Endodermal cell (in vitro differentiated cells): ENCODE results near the gene EXOG. TPM values are rescaled to one million over a fixed set of nuclear protein-coding genes. Genes with fewer than 3 reads are reported as not detected.
A peak's percentile ranks its signal among the peaks of the same experiment; 100 is the strongest.

Source experiments
- DNase-seq: peaks from one replicate; pipeline ENCODE4 v3.0.0-alpha.2; 2017
- H3K27ac ChIP-seq: 2 replicates; pipeline ENCODE4 v1.5.1; 2013; ENCODE audit warnings: mild to moderate bottlenecking, low read depth, low read length, moderate library complexity
- H3K27me3 ChIP-seq: 2 replicates; pipeline ENCODE4 v1.6.1; 2013; ENCODE audit warnings: mild to moderate bottlenecking, low read length, moderate library complexity; ENCODE audit not compliant: insufficient read depth, control insufficient read depth, poor library complexity, severe bottlenecking
- H3K36me3 ChIP-seq: 2 replicates; pipeline ENCODE4 v1.7.0; 2013; ENCODE audit warnings: mild to moderate bottlenecking, low read length, moderate library complexity; ENCODE audit not compliant: control insufficient read depth, insufficient read depth
- H3K4me1 ChIP-seq: one replicate; pipeline ENCODE4 v1.7.0; 2013; ENCODE audit warnings: low read length; ENCODE audit not compliant: control insufficient read depth, insufficient read depth
- H3K4me3 ChIP-seq: 2 replicates; pipeline ENCODE4 v1.5.1; 2013; ENCODE audit warnings: mild to moderate bottlenecking, low read length, moderate library complexity
- H3K9ac ChIP-seq: 2 replicates; pipeline ENCODE4 v1.6.1; 2013; ENCODE audit warnings: mild to moderate bottlenecking, low read length, moderate library complexity; ENCODE audit not compliant: poor library complexity, severe bottlenecking; ENCODE audit errors: extremely low read depth
- H3K9me3 ChIP-seq: 2 replicates; pipeline ENCODE4 v1.6.1; 2013; ENCODE audit warnings: mild to moderate bottlenecking, low read length, moderate library complexity; ENCODE audit not compliant: control insufficient read depth
- H3K27ac Mint-ChIP-seq: 2 replicates; pipeline ENCODE4 v1.8.0; 2020; ENCODE audit warnings: mixed read lengths
- H3K27me3 Mint-ChIP-seq: 2 replicates; pipeline ENCODE4 v1.8.0; 2021; ENCODE audit warnings: mild to moderate bottlenecking, mixed read lengths; ENCODE audit not compliant: insufficient read depth
- H3K36me3 Mint-ChIP-seq: 2 replicates; pipeline ENCODE4 v1.8.0; 2020; ENCODE audit warnings: low read depth, mixed read lengths
- H3K4me1 Mint-ChIP-seq: 2 replicates; pipeline ENCODE4 v1.8.0; 2020; ENCODE audit warnings: mixed read lengths
- H3K4me3 Mint-ChIP-seq: 2 replicates; pipeline ENCODE4 v1.8.0; 2020; ENCODE audit warnings: mild to moderate bottlenecking, moderate library complexity, mixed read lengths
- H3K9me3 Mint-ChIP-seq: 2 replicates; pipeline ENCODE4 v1.8.0; 2020; ENCODE audit warnings: mild to moderate bottlenecking, mixed read lengths
- WGBS, 2 experiments: methylation state at CpG; one replicate each; pipeline versions ENCODE4 v1.1.5 to v1.1.7; 2013; ENCODE audit warnings: missing lambda C conversion rate in 2 of 2, mixed read lengths in 1 of 2; ENCODE audit not compliant: insufficient coverage in 1 of 2, insufficient read length in 1 of 2; 5-methylcytosine and 5-hydroxymethylcytosine counted together
- total RNA-seq, 2 donors: library from RNA; stranded (reverse); fragmentation: NEBNext Ultra II Directional in 1 of 2; extraction: Animal tissue kit (Norgen Biotek cat#: 25700) in 1 of 2; gene quantifications; 2 replicates in 1 of 2; 3 replicates in 1 of 2; pipeline ENCODE4 v1.2.1, GENCODE V29; 2021
- TF ChIP-seq, protein P1 (sequence below): fragments of 200-600 bp; sonication (generic); conservative IDR thresholded peaks from 2 replicates; pipeline ENCODE4 v1.5.0; 2021; ENCODE audit warnings: antibody characterized with exemption, mild to moderate bottlenecking

Gene EXOG
- total RNA-seq, 2 donors from 2014 or later, result 11.9 to 13.8 TPM

- 2 to 4% methylated on average over 16 to 44 of the region's 48 CpGs for WGBS, 2 experiments
- H3K36me3 Mint-ChIP-seq, result peaks cover 9% of the 10 kb centered on the region
- Histone ChIP-seq H3K36me3 (no peaks in the 10 kb centered on the region), H3K4me3 (peak within 1 kb of the TSS; percentile 85), H3K9ac (peak within 1 kb of the TSS; percentile 93), H3K27me3 (no peaks in the 10 kb centered on the region), H3K27ac (peak within 1 kb of the TSS; percentile 98), H3K9me3 (peaks cover 31% of the 10 kb centered on the region), H3K4me1 (peaks cover 9% of the 10 kb centered on the region)
- H3K27me3 Mint-ChIP-seq, result peaks cover 2% of the 10 kb centered on the region
- peaks cover 23% of the 10 kb centered on the region for H3K4me1 Mint-ChIP-seq
- H3K27ac Mint-ChIP-seq, result peak within 1 kb of the TSS; percentile 99
- H3K9me3 Mint-ChIP-seq, result peaks cover 26% of the 10 kb centered on the region
- H3K4me3 Mint-ChIP-seq, result peak within 1 kb of the TSS; percentile 97
- TF ChIP-seq, protein P1, sequence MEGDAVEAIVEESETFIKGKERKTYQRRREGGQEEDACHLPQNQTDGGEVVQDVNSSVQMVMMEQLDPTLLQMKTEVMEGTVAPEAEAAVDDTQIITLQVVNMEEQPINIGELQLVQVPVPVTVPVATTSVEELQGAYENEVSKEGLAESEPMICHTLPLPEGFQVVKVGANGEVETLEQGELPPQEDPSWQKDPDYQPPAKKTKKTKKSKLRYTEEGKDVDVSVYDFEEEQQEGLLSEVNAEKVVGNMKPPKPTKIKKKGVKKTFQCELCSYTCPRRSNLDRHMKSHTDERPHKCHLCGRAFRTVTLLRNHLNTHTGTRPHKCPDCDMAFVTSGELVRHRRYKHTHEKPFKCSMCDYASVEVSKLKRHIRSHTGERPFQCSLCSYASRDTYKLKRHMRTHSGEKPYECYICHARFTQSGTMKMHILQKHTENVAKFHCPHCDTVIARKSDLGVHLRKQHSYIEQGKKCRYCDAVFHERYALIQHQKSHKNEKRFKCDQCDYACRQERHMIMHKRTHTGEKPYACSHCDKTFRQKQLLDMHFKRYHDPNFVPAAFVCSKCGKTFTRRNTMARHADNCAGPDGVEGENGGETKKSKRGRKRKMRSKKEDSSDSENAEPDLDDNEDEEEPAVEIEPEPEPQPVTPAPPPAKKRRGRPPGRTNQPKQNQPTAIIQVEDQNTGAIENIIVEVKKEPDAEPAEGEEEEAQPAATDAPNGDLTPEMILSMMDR, result peak; percentile 48
- DNase-seq, result peak; percentile 96
These were observed 42.8 kb upstream of the EXOG start, which contains the start of gene ACVR2B for GRCh38 chr3:38453075-38453912. Gene ACVR2B, plus strand, starts transcription at chr3:38453890. Its CDS starts 433 bp downstream, at chr3:38454323.

DNA sequence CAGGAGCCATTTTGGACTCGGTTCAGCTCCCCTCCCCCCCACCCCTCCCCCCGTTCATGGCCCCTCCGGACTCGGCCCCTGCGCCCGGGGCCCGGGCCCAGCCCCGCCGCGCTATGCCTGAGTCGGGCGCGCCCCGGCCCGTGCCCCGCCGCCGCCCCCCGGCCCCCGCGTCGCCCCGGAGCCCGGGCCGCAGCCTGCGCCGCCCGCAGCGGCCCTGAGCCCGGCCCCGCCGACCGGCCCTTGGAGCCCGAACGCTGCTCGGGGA is 42.3 kb upstream of the EXOG start:
- peaks cover 9% of the 10 kb centered on the region for H3K4me1 ChIP-seq
- H3K27me3 ChIP-seq, result no peaks in the 10 kb centered on the region
- WGBS, 2 experiments, result 0% methylated on average over 11 to 33 of the region's 36 CpGs
- Mint-ChIP-seq H3K36me3 (peaks cover 9% of the 10 kb centered on the region), H3K27me3 (peaks cover 2% of the 10 kb centered on the region), H3K4me1 (peaks cover 29% of the 10 kb centered on the region), H3K4me3 (peak overlapping the region; percentile 97), H3K27ac (peak overlapping the region; percentile 66), H3K9me3 (peaks cover 24% of the 10 kb centered on the region)
- H3K36me3 ChIP-seq, result no peaks in the 10 kb centered on the region
- H3K27ac ChIP-seq, result peak overlapping the region; percentile 98
- TF ChIP-seq, protein P1, result no peak
- peaks cover 31% of the 10 kb centered on the region for H3K9me3 ChIP-seq
- peak overlapping the region; percentile 93 for H3K9ac ChIP-seq
- H3K4me3 ChIP-seq, result peak overlapping the region; percentile 83
- no peak for DNase-seq

DNA sequence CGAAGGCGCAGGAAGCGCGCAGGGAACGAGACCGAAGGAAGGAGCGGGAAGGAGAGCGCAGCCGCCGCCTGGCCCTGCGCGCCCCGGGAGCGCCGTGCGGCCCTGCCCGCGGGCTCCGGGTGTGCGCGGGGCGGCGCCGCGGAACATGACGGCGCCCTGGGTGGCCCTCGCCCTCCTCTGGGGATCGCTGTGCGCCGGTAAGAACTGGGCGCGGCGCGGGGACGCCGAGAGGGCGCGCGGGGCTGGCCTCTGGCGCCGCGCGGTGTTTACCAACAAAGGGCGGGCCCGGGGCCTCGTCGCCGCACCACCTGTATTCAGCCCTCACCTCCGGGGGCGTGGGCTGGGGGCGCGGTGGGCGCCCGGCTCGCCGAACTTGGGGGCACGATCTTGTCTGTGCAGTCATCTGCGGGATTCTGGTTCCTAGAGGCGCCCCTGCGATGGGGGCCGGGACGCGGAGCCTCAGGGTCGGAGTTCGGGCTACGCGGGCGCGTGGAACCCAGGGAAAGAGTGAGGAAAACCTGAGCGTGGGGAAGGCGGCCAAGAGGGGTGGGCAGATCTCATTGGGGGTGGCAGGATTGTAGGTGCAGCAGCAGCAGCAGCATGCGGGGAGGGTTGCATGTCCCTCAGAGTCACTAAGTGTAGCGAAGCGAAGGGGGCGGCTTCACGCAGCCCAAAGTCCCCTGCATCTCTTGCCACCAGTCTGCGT is 41.8 kb upstream of the EXOG start:
- peaks cover 29% of the 10 kb centered on the region for H3K9me3 ChIP-seq
- 0% methylated on average over 21 to 78 of the region's 78 CpGs for WGBS, 2 experiments
- peaks cover 9% of the 10 kb centered on the region for H3K36me3 Mint-ChIP-seq
- H3K27ac ChIP-seq, result peak overlapping the region; percentile 98
- H3K4me3 Mint-ChIP-seq, result peak overlapping the region; percentile 97
- peak overlapping the region; percentile 99 for H3K27ac Mint-ChIP-seq
- peaks cover 2% of the 10 kb centered on the region for H3K27me3 Mint-ChIP-seq
- TF ChIP-seq, protein P1, result no peak
- H3K27me3 ChIP-seq, result no peaks in the 10 kb centered on the region
- peak overlapping the region; percentile 83 for H3K4me3 ChIP-seq
- H3K4me1 ChIP-seq, result peaks cover 9% of the 10 kb centered on the region
- peak overlapping the region; percentile 93 for H3K9ac ChIP-seq
- H3K4me1 Mint-ChIP-seq, result peaks cover 33% of the 10 kb centered on the region
- DNase-seq, result peak; percentile 73
- H3K36me3 ChIP-seq, result no peaks in the 10 kb centered on the region
- H3K9me3 Mint-ChIP-seq, result peaks cover 23% of the 10 kb centered on the region
